Endothelial cell of umbilical vein (primary cell): Measurements from ENCODE around the gene EN2. TPM values are rescaled to one million over a fixed set of nuclear protein-coding genes. Genes with fewer than 3 reads are reported as not detected.

Experiments used
- BruUV-seq: library from RNA; stranded (reverse); fragments of 400-500 nt; replicated peaks from 2 replicates; lab custom pipeline; 2021; lab: Mats Ljungman, UMichigan
- CTCF ChIA-PET: fragments of 300-600, 350-600 bp; sonication (Branson Sonifier 250); formaldehyde crosslinking; loops from one replicate; lab custom pipeline; 2021; ENCODE audit warnings: antibody characterized with exemption, inconsistent platforms; lab: Charles Lee
- POLR2A ChIA-PET: fragments of 300-600, 350-600 bp; sonication (Branson Sonifier 250); formaldehyde crosslinking; loops from one replicate; lab custom pipeline; 2021; ENCODE audit warnings: antibody characterized with exemption, inconsistent platforms; lab: Charles Lee
- DNase-seq: peaks from one replicate; pipeline ENCODE4 v3.0.0-alpha.2; 2011; ENCODE audit warnings: low read depth, low spot score
- FAIRE-seq: peaks from 2 replicates; lab custom pipeline; 2011; peaks lifted over from hg19 to GRCh38; lab: Jason Lieb, UNC
- H2AFZ ChIP-seq: 2 replicates; pipeline ENCODE4 v1.6.0; 2012; ENCODE audit warnings: low read depth, low read length, control low read depth, inconsistent platforms
- H3K27ac ChIP-seq: 2 replicates; pipeline ENCODE4 v1.5.1; 2011; ENCODE audit warnings: low read depth, mild to moderate bottlenecking, control low read depth, low read length, moderate library complexity; ENCODE audit not compliant: insufficient read depth
- H3K27me3 ChIP-seq, 2 experiments: 2 replicates each; pipeline versions ENCODE4 v1.6.0 to v1.6.1; 2011; ENCODE audit warnings: low read length in 2 of 2, mixed read lengths in 1 of 2; ENCODE audit not compliant: control insufficient read depth in 2 of 2, insufficient read depth in 2 of 2
- H3K36me3 ChIP-seq, 2 experiments: 2 replicates in 1 of 2; 3 replicates in 1 of 2; pipeline ENCODE4 v1.5.1; 2011; ENCODE audit warnings: low read length in 2 of 2, mild to moderate bottlenecking in 1 of 2, moderate library complexity in 1 of 2; ENCODE audit not compliant: control insufficient read depth in 2 of 2, insufficient read depth in 2 of 2; ENCODE audit errors: extremely low read depth in 1 of 2
- H3K4me1 ChIP-seq: 3 replicates; pipeline ENCODE4 v1.5.1; 2011; ENCODE audit warnings: mild to moderate bottlenecking, low read length; ENCODE audit not compliant: control insufficient read depth, insufficient read depth; ENCODE audit errors: extremely low read depth
- H3K4me2 ChIP-seq: 2 replicates; pipeline ENCODE4 v1.6.1; 2011; ENCODE audit warnings: low read length, control low read depth, mixed read lengths; ENCODE audit not compliant: insufficient read depth
- H3K4me3 ChIP-seq, 3 experiments: fragments of 200-600 bp in 1 of 3; sonication (generic), shearing (Covaris generic) in 1 of 3; replicated peaks in 1 of 3; 2 replicates each; pipeline ENCODE4 v1.5.1; 2011 to 2016; ENCODE audit warnings: control low read depth in 3 of 3, low read length in 3 of 3, mild to moderate bottlenecking in 2 of 3, inconsistent platforms in 1 of 3, low read depth in 1 of 3, moderate library complexity in 1 of 3; ENCODE audit not compliant: insufficient read depth in 1 of 3
- H3K79me2 ChIP-seq: 2 replicates; pipeline ENCODE4 v1.6.0; 2012; ENCODE audit warnings: low read length, inconsistent platforms; ENCODE audit not compliant: control insufficient read depth, insufficient read depth
- H3K9ac ChIP-seq: replicated peaks from 2 replicates; pipeline ENCODE3; 2011; ENCODE audit warnings: low read length, control low read depth; ENCODE audit not compliant: insufficient read depth; ENCODE audit errors: extremely low read depth
- H3K9me1 ChIP-seq: replicated peaks from 3 replicates; pipeline ENCODE4 v1.6.0; 2011; ENCODE audit warnings: mild to moderate bottlenecking, low read length; ENCODE audit not compliant: control insufficient read depth, insufficient read depth; ENCODE audit errors: extremely low read depth
- H3K9me3 ChIP-seq: replicated peaks from 2 replicates; pipeline ENCODE4 v1.5.1; 2012; ENCODE audit warnings: low read length, inconsistent platforms; ENCODE audit not compliant: control insufficient read depth, insufficient read depth
- H4K20me1 ChIP-seq: replicated peaks from 2 replicates; pipeline ENCODE3; 2011; ENCODE audit warnings: mild to moderate bottlenecking, low read length; ENCODE audit not compliant: control insufficient read depth, insufficient read depth; ENCODE audit errors: extremely low read depth
- CTCF ChIP-seq, 2 donors: IDR thresholded peaks; 1 replicate in 1 of 2; 2 replicates in 1 of 2; pipeline ENCODE4 v1.5.1; 2011; ENCODE audit warnings: low read length in 2 of 2, mild to moderate bottlenecking in 2 of 2, moderate library complexity in 2 of 2, control low read depth in 1 of 2, inconsistent platforms in 1 of 2, low read depth in 1 of 2; ENCODE audit not compliant: insufficient read depth in 1 of 2; ENCODE audit errors: extremely low read depth in 1 of 2
- EZH2 ChIP-seq: IDR thresholded peaks from 2 replicates; pipeline ENCODE4 v1.6.1; 2012; ENCODE audit warnings: borderline replicate concordance, low read depth, mild to moderate bottlenecking, moderate library complexity, low read length, inconsistent platforms; ENCODE audit not compliant: severe bottlenecking
- FOS ChIP-seq: IDR thresholded peaks from 2 replicates; pipeline ENCODE4 v1.6.1; 2011; ENCODE audit warnings: mild to moderate bottlenecking, low read length, moderate library complexity, borderline replicate concordance; ENCODE audit not compliant: insufficient read depth
- GATA2 ChIP-seq: IDR thresholded peaks from 2 replicates; pipeline ENCODE4 v1.7.0; 2011; ENCODE audit warnings: low read depth, mild to moderate bottlenecking, moderate library complexity, mixed read lengths, low read length; ENCODE audit not compliant: insufficient read length, insufficient read depth
- JUN ChIP-seq: IDR thresholded peaks from 2 replicates; pipeline ENCODE4 v1.6.1; 2011; ENCODE audit warnings: borderline replicate concordance, low read depth; ENCODE audit not compliant: insufficient read length, insufficient read depth
- MAX ChIP-seq: IDR thresholded peaks from 2 replicates; pipeline ENCODE4 v1.6.1; 2011; ENCODE audit not compliant: insufficient read depth, insufficient read length
- MYC ChIP-seq: IDR thresholded peaks from one replicate; pipeline ENCODE4 v1.6.1; 2011; ENCODE audit warnings: mild to moderate bottlenecking, low read depth, low read length
- POLR2A ChIP-seq: IDR thresholded peaks from 2 replicates; pipeline ENCODE4 v1.6.1; 2012; ENCODE audit warnings: low read depth, mild to moderate bottlenecking, control low read depth, low read length
- POLR2AphosphoS5 ChIP-seq: IDR thresholded peaks from 2 replicates; pipeline ENCODE4 v1.6.1; 2012; ENCODE audit warnings: low read depth, mild to moderate bottlenecking, control low read depth, low read length, moderate library complexity; ENCODE audit not compliant: insufficient read depth
- dilution Hi-C: fragments of 300-500 bp; cut with MboI; formaldehyde crosslinking; loops from one replicate; pipeline ENCODE4 v1.15.0; 2019; ENCODE audit warnings: low sequenced_read_pairs; ENCODE audit not compliant: extremely low pct_ligation_motif_present
- intact Hi-C: fragments of 100-400 bp; cut with micrococcal nuclease; formaldehyde crosslinking; loops from one replicate; pipeline ENCODE4 v1.10.0; 2022
- polyA plus RNA-seq, 4 experiments: library from polyadenylated mRNA; depleted of rRNA in 3 of 4; stranded (reverse) in 3 of 4; unstranded in 1 of 4; fragments of >200 nt; gene quantifications; 2 replicates each; pipeline versions ENCODE4 v1.2.1 to v1.2.3, GENCODE V29; 2011 to 2012; ENCODE audit warnings: missing spikeins in 1 of 4
- total RNA-seq: library from RNA; stranded (reverse); gene quantifications from 2 replicates; pipeline ENCODE4 v1.2.3, GENCODE V29; 2021

EN2 gene
- total and polyA plus RNA-seq, 2 donors (not counting 3 experiments of a cell fraction or from before 2014, with no cell fraction given): not detected

GRCh38 chr7:155513543-155514285 lies 55.8 kb downstream of the EN2 start:
- no peak overlapping the region for H3K9ac ChIP-seq
- DNase-seq: no peak
- CTCF ChIA-PET: interaction anchor here (2.0 kb wide), 1 partner anchor 14 kb away, joined by 6 read pairs; no protein-coding TSS in a partner anchor
- intact Hi-C loops (loop anchor here (5.0 kb wide), 1 partner anchor 51 kb away; no protein-coding TSS in a partner anchor), dilution Hi-C loops (no loop called here)
- no peaks in the 10 kb centered on the region for H3K9me3 ChIP-seq
- peaks cover 21 to 43% of the 10 kb centered on the region in 2 experiments for H3K27me3 ChIP-seq
- H3K4me3 ChIP-seq: no peak overlapping the region
- POLR2A ChIA-PET: no interaction called here
- no peaks in the 10 kb centered on the region for H4K20me1 ChIP-seq
- TF ChIP-seq JUN (no peak), MAX (no peak), GATA2 (no peak), POLR2A (no peak), FOS (no peak), MYC (no peak), CTCF (IDR thresholded peaks at IDR 0.05; ENCODE audit: extremely low read depth in 1 of 2, insufficient read depth in 1 of 2, low read depth in 1 of 2, low read length in 2 of 2) (no peak), POLR2AphosphoS5 (no peak), EZH2 (no peak)
- H3K9me1 ChIP-seq: no peaks in the 10 kb centered on the region
- H3K4me1 ChIP-seq: no peaks in the 10 kb centered on the region
- FAIRE-seq: no peak
- H3K36me3 ChIP-seq: no peaks in the 10 kb centered on the region
- no TSS peak for BruUV-seq
- H3K27ac ChIP-seq: no peak overlapping the region
- H2AFZ ChIP-seq: no peak overlapping the region
- no peaks in the 10 kb centered on the region for H3K79me2 ChIP-seq
- no peak overlapping the region for H3K4me2 ChIP-seq
